HCT116 (cell line): ENCODE measurements around the gene FCAMR. TPM values are rescaled to one million over a fixed set of nuclear protein-coding genes. Genes with fewer than 3 reads are reported as not detected.

Experiments
- ATAC-seq: fragments of 200-7000 bp; cut with Tn5 transposase; 2 replicates; pipeline ENCODE4 v1.9.1; 2020; ENCODE audit warnings: mild to moderate bottlenecking, moderate library complexity
- BruUV-seq: library from RNA; stranded (reverse); fragments of 400-500 nt; replicated peaks from 2 replicates; lab custom pipeline; 2021; lab: Mats Ljungman, UMichigan
- CTCF ChIA-PET: fragments of 300-600 bp; sonication (Branson Sonifier 250); formaldehyde crosslinking; loops from one replicate; lab custom pipeline; 2021; ENCODE audit warnings: antibody characterized with exemption; lab: Charles Lee
- POLR2A ChIA-PET: fragments of 300-600, 350-600 bp; sonication (Branson Sonifier 250); formaldehyde crosslinking; loops from one replicate; lab custom pipeline; 2021; ENCODE audit warnings: antibody characterized with exemption; lab: Charles Lee
- RAD21 ChIA-PET, 2 experiments: fragments of 300-600 bp; sonication (Branson Sonifier 250); formaldehyde crosslinking; loops; one replicate each; lab custom pipeline; 2023; ENCODE audit warnings: low total read pairs in 2 of 2; ENCODE audit not compliant: uncharacterized antibody in 2 of 2, unreplicated experiment in 2 of 2, low non-redundant PET in 1 of 2; lab: Charles Lee
- DNase-seq: peaks from one replicate; pipeline ENCODE4 v3.0.0-alpha.2; 2010; ENCODE audit warnings: low read depth, low spot score
- H2AFZ ChIP-seq: fragments of 200-600 bp; shearing (Covaris generic), sonication (generic); 2 replicates; pipeline ENCODE4 v1.6.1; 2017; ENCODE audit warnings: low read depth, mixed run types, mixed read lengths, antibody characterized with exemption, low read length; ENCODE audit not compliant: poor library complexity, severe bottlenecking
- H3K27ac ChIP-seq: 2 replicates; pipeline ENCODE4 v1.5.1; 2012; ENCODE audit warnings: low read depth, low read length
- H3K27me3 ChIP-seq: fragments of 200-600 bp; sonication (generic); 2 replicates; pipeline ENCODE4 v1.6.1; 2016; ENCODE audit warnings: mixed run types, low read length, mixed read lengths; ENCODE audit not compliant: insufficient read depth
- H3K36me3 ChIP-seq, 2 experiments: fragments of 200-500 bp in 1 of 2; fragments of 200-600 bp in 1 of 2; sonication (Bioruptor generic) in 1 of 2; sonication (generic) in 1 of 2; 2 replicates each; pipeline versions ENCODE4 v1.5.1 to v1.6.1; 2014 to 2016; ENCODE audit warnings: low read length in 2 of 2, inconsistent platforms in 1 of 2, mixed read lengths in 1 of 2, mixed run types in 1 of 2; ENCODE audit not compliant: insufficient read depth in 2 of 2, control insufficient read depth in 1 of 2
- H3K4me1 ChIP-seq, 2 experiments: fragments of 200-600 bp in 1 of 2; sonication (generic) in 1 of 2; 2 replicates each; pipeline versions ENCODE4 v1.5.1 to v1.6.1; 2012 to 2017; ENCODE audit warnings: low read length in 2 of 2, inconsistent platforms in 1 of 2, mild to moderate bottlenecking in 1 of 2, mixed read lengths in 1 of 2, mixed run types in 1 of 2, moderate library complexity in 1 of 2; ENCODE audit not compliant: insufficient read depth in 2 of 2, control insufficient read depth in 1 of 2
- H3K4me2 ChIP-seq: fragments of 200-600 bp; sonication (generic); 2 replicates; pipeline ENCODE4 v1.6.1; 2017; ENCODE audit warnings: mixed run types, low read length, mixed read lengths
- H3K4me3 ChIP-seq, 2 experiments: fragments of 200-600 bp in 1 of 2; sonication (generic) in 1 of 2; replicated peaks in 1 of 2; 2 replicates each; pipeline ENCODE4 v1.5.1; 2011 to 2016; ENCODE audit warnings: low read length in 2 of 2, control low read depth in 1 of 2, low read depth in 1 of 2, mild to moderate bottlenecking in 1 of 2, mixed read lengths in 1 of 2, mixed run types in 1 of 2
- H3K79me2 ChIP-seq: fragments of 200-600 bp; sonication (generic); 2 replicates; pipeline ENCODE4 v1.6.1; 2017; ENCODE audit warnings: mild to moderate bottlenecking, mixed run types, low read length, moderate library complexity, mixed read lengths; ENCODE audit not compliant: insufficient read depth
- H3K9ac ChIP-seq: fragments of 200-600 bp; sonication (generic); 2 replicates; pipeline ENCODE4 v1.6.1; 2016; ENCODE audit warnings: low read length, mixed read lengths
- H3K9me2 ChIP-seq: fragments of 200-600 bp; sonication (generic), shearing (Covaris generic); 2 replicates; pipeline ENCODE4 v1.6.1; 2017; ENCODE audit warnings: mixed run types, mild to moderate bottlenecking, moderate library complexity; ENCODE audit not compliant: insufficient read depth
- H3K9me3 ChIP-seq, 2 experiments: fragments of 200-500 bp in 1 of 2; fragments of 200-600 bp in 1 of 2; sonication (Bioruptor generic) in 1 of 2; sonication (generic) in 1 of 2; 2 replicates each; pipeline ENCODE4 v1.6.1; 2014 to 2017; ENCODE audit warnings: low read length in 2 of 2, mixed read lengths in 2 of 2, inconsistent platforms in 1 of 2, low read depth in 1 of 2, mild to moderate bottlenecking in 1 of 2, mixed run types in 1 of 2, moderate library complexity in 1 of 2; ENCODE audit not compliant: control insufficient read depth in 1 of 2, insufficient read depth in 1 of 2
- H4K20me1 ChIP-seq: fragments of 200-600 bp; sonication (generic), shearing (Covaris generic); 2 replicates; pipeline ENCODE4 v1.6.1; 2017; ENCODE audit warnings: mixed run types, mild to moderate bottlenecking, moderate library complexity; ENCODE audit not compliant: insufficient read depth
- ATF3 ChIP-seq: IDR thresholded peaks from 2 replicates; pipeline ENCODE4 v1.6.1; 2012
- EGR1 ChIP-seq: IDR thresholded peaks from 2 replicates; pipeline ENCODE4 v1.6.1; 2012; ENCODE audit warnings: low read depth
- EZH2 ChIP-seq: fragments of 200-600 bp; sonication (generic); IDR thresholded peaks from 2 replicates; pipeline ENCODE4 v1.6.1; 2017; ENCODE audit warnings: antibody characterized with exemption, mixed run types
- MAX ChIP-seq: IDR thresholded peaks from 2 replicates; pipeline ENCODE4 v1.6.1; 2012
- POLR2AphosphoS5 ChIP-seq: IDR thresholded peaks from 2 replicates; pipeline ENCODE4 v1.6.1; 2011; ENCODE audit warnings: mild to moderate bottlenecking, low read depth, low read length, moderate library complexity
- REST ChIP-seq: IDR thresholded peaks from 2 replicates; pipeline ENCODE4 v1.6.1; 2012; ENCODE audit warnings: low read depth
- SP1 ChIP-seq: IDR thresholded peaks from 2 replicates; pipeline ENCODE4 v1.6.1; 2012; ENCODE audit warnings: low read depth
- SRF ChIP-seq: IDR thresholded peaks from 2 replicates; pipeline ENCODE4 v1.6.1; 2012; ENCODE audit warnings: low read depth
- YY1 ChIP-seq: IDR thresholded peaks from 2 replicates; pipeline ENCODE4 v1.6.1; 2011; ENCODE audit warnings: low read length, low read depth, moderate library complexity, mild to moderate bottlenecking; ENCODE audit not compliant: insufficient replicate concordance; ENCODE audit errors: extremely low read depth
- ZBTB33 ChIP-seq: IDR thresholded peaks from 2 replicates; pipeline ENCODE4 v1.6.1; 2011; ENCODE audit warnings: mild to moderate bottlenecking, low read length, moderate library complexity; ENCODE audit not compliant: insufficient replicate concordance; ENCODE audit errors: extremely low read depth
- ZFX ChIP-seq: fragments of 450-650 bp; IDR thresholded peaks from 2 replicates; pipeline ENCODE4 v1.6.1; 2017
- intact Hi-C: fragments of 100-400 bp; cut with micrococcal nuclease; formaldehyde crosslinking; loops from 2 replicates; pipeline ENCODE4 v1.10.0; 2022
- total RNA-seq: library from RNA; stranded (reverse); gene quantifications from one replicate; pipeline ENCODE4 v1.2.1, GENCODE V29; 2021; ENCODE audit not compliant: unreplicated experiment

The FCAMR gene
- total RNA-seq, 1 experiment from 2014 or later, result not detected

GRCh38 chr1:206909161-206909882 is 60.9 kb downstream of the FCAMR start:
- ATAC-seq (peak; percentile 78), DNase-seq (no peak)
- Histone ChIP-seq H3K4me1 (peaks cover 8 to 44% of the 10 kb centered on the region in 2 experiments), H3K4me2 (peak overlapping the region; percentile 86), H3K9ac (peak overlapping the region; percentile 50), H3K9me2 (no peaks in the 10 kb centered on the region), H2AFZ (peak overlapping the region; percentile 93), H3K4me3 (peak overlapping the region; percentile 37 to 60), H3K27me3 (no peaks in the 10 kb centered on the region; the same call in 1 of the 2 replicates), H3K27ac (no peak overlapping the region), H3K36me3 (no peaks in the 10 kb centered on the region), H3K9me3 (no peaks in the 10 kb centered on the region), H3K79me2 (no peaks in the 10 kb centered on the region), H4K20me1 (no peaks in the 10 kb centered on the region)
- ChIA-PET CTCF (interaction anchor here (0.7 to 2.3 kb wide), 17 partner anchors 9 to 592 kb away, joined by 3 to 13 read pairs (median 5); partner anchors contain the start of genes FCMR and IL20), RAD21 (interaction anchor here in 1 of 2 experiments (1.1 to 1.2 kb wide), 2 partner anchors 73 to 175 kb away, joined by 3 read pairs; no protein-coding TSS in a partner anchor), POLR2A (interaction anchor here (1.1 kb wide), 1 partner anchor 297 kb away, joined by 3 read pairs; the partner anchor contains the start of gene EIF2D)
- intact Hi-C loops, result no loop called here
- BruUV-seq, result no TSS peak
- TF ChIP-seq SRF (no peak), SP1 (no peak; the same call in 1 of the 2 replicates), MAX (peak; percentile 49; the same call in 1 of the 2 replicates), EGR1 (peak; percentile 60; the same call in 1 of the 2 replicates), ZFX (0 out of 2 replicates have a peak, but pooled peaks have one; percentile 18)

- Histone ChIP-seq H3K4me3 (no peak overlapping the region), H3K9me3 (no peaks in the 10 kb centered on the region), H3K27me3 (no peaks in the 10 kb centered on the region; the same call in 1 of the 2 replicates), H3K27ac (no peak overlapping the region)
- no peak for ATAC-seq
- TF ChIP-seq EZH2 (no peak), SP1 (no peak), ZBTB33 (no peak), POLR2AphosphoS5 (no peak), REST (no peak), YY1 (no peak), ZFX (no peak), EGR1 (no peak), ATF3 (no peak)
- TF ChIP-seq, all 23 proteins: peak for 0
- RAD21 ChIA-PET, result no interaction called here
- POLR2A ChIA-PET, result no interaction called here
- Histone ChIP-seq H2AFZ (no peak overlapping the region), H3K4me2 (no peak overlapping the region), H4K20me1 (no peaks in the 10 kb centered on the region), H3K36me3 (no peaks in the 10 kb centered on the region), H3K9me2 (no peaks in the 10 kb centered on the region), H3K9ac (no peak overlapping the region), H3K4me1 (peaks cover 8 to 44% of the 10 kb centered on the region in 2 experiments), H3K79me2 (no peaks in the 10 kb centered on the region)
- BruUV-seq, result no TSS peak
- intact Hi-C loops, result no loop called here
- DNase-seq, result no peak
- CTCF ChIA-PET, result interaction anchor here (1.2 to 2.3 kb wide), 4 partner anchors 10 to 173 kb away, joined by 3 to 12 read pairs (median 4); partner anchors contain the start of gene FCMR
These were observed 62.2 kb downstream of the FCAMR start for GRCh38 chr1:206908038-206908437.
